GM23248 (cell line): ENCODE data around the gene SLC44A5. TPM values are rescaled to one million over a fixed set of nuclear protein-coding genes. Genes with fewer than 3 reads are reported as not detected.

ENCODE experiments used
- DNase-seq: peaks from one replicate; pipeline ENCODE4 v3.0.0-alpha.2; 2015
- H2AFZ ChIP-seq: fragments of 200-600 bp; sonication (generic); 2 replicates; pipeline ENCODE4 v1.6.1; 2016; ENCODE audit warnings: antibody characterized with exemption
- H3F3A ChIP-seq: fragments of 200-600 bp; sonication (generic); 2 replicates; pipeline ENCODE4 v1.6.1; 2016; ENCODE audit warnings: mild to moderate bottlenecking, antibody characterized with exemption, mixed run types; ENCODE audit not compliant: insufficient read depth
- H3K27ac ChIP-seq: fragments of 200-600 bp; sonication (generic); 2 replicates; pipeline ENCODE4 v1.5.1; 2016; ENCODE audit warnings: mild to moderate bottlenecking
- H3K27me3 ChIP-seq: fragments of 200-600 bp; sonication (generic); replicated peaks from 2 replicates; pipeline ENCODE4 v1.6.1; 2016; ENCODE audit warnings: mild to moderate bottlenecking; ENCODE audit not compliant: insufficient read depth
- H3K36me3 ChIP-seq: fragments of 200-600 bp; sonication (generic); 2 replicates; pipeline ENCODE4 v1.6.1; 2016; ENCODE audit warnings: low read depth, mild to moderate bottlenecking
- H3K4me1 ChIP-seq: fragments of 200-600 bp; sonication (generic); 2 replicates; pipeline ENCODE4 v1.6.1; 2016; ENCODE audit warnings: mild to moderate bottlenecking; ENCODE audit not compliant: insufficient read depth
- H3K4me2 ChIP-seq: fragments of 200-600 bp; sonication (generic); one replicate; pipeline ENCODE4 v1.6.1; 2016; ENCODE audit warnings: mild to moderate bottlenecking; ENCODE audit not compliant: unreplicated experiment
- H3K4me3 ChIP-seq: fragments of 200-600 bp; sonication (generic); 2 replicates; pipeline ENCODE4 v1.5.1; 2016; ENCODE audit warnings: mild to moderate bottlenecking
- H3K79me2 ChIP-seq: fragments of 200-600 bp; sonication (generic); 2 replicates; pipeline ENCODE4 v1.6.1; 2016; ENCODE audit warnings: mild to moderate bottlenecking; ENCODE audit not compliant: insufficient read depth
- H3K9ac ChIP-seq: fragments of 200-600 bp; sonication (generic); 2 replicates; pipeline ENCODE4 v1.6.1; 2016; ENCODE audit warnings: mild to moderate bottlenecking
- H3K9me2 ChIP-seq: fragments of 200-600 bp; sonication (generic); 2 replicates; pipeline ENCODE4 v1.6.1; 2016; ENCODE audit warnings: mixed run types, mild to moderate bottlenecking, moderate library complexity; ENCODE audit not compliant: insufficient read depth
- H3K9me3 ChIP-seq: fragments of 200-600 bp; sonication (generic); one replicate; pipeline ENCODE4 v1.6.1; 2017; ENCODE audit warnings: low read depth
- H4K20me1 ChIP-seq: fragments of 200-600 bp; sonication (generic); 2 replicates; pipeline ENCODE4 v1.6.0; 2016; ENCODE audit not compliant: insufficient read depth
- EZH2 ChIP-seq: fragments of 200-600 bp; sonication (generic); IDR thresholded peaks from 2 replicates; pipeline ENCODE4 v1.6.1; 2018; ENCODE audit warnings: antibody characterized with exemption, mild to moderate bottlenecking; ENCODE audit not compliant: insufficient read depth, poor library complexity, severe bottlenecking
- EZH2phosphoT487 ChIP-seq: fragments of 200-600 bp; sonication (generic); IDR thresholded peaks from 2 replicates; pipeline ENCODE4 v1.6.1; 2018; ENCODE audit warnings: antibody characterized with exemption, moderate library complexity, mild to moderate bottlenecking, low read depth; ENCODE audit not compliant: insufficient read depth
- WGBS, 2 experiments: methylation state at CpG; one replicate each; pipeline ENCODE4 v1.1.6; 2015 to 2017; ENCODE audit warnings: low lambda C conversion rate in 2 of 2, low coverage in 1 of 2; ENCODE audit errors: missing lambda C conversion rate in 2 of 2; 5-methylcytosine and 5-hydroxymethylcytosine counted together
- in situ Hi-C: fragments of 300-500 bp; cut with MboI; formaldehyde crosslinking; loops from 2 replicates; pipeline ENCODE4 v1.15.0; 2020
- polyA plus RNA-seq: library from polyadenylated mRNA; unstranded; fragments of >200 nt; fragmentation: Nextera tagmentation; extraction: Ambion mirVana; gene quantifications from 2 replicates; pipeline ENCODE4 v1.2.1, GENCODE V29; 2016
- total RNA-seq: library from RNA; depleted of rRNA; stranded (reverse); fragments of >200 nt; shearing (Covaris generic); gene quantifications from 2 replicates; pipeline ENCODE4 v1.2.3, GENCODE V29; 2014

Gene SLC44A5
- total and polyA plus RNA-seq, 2 experiments from 2014 or later = not detected

- no peak for TF ChIP-seq EZH2phosphoT487
- TF ChIP-seq EZH2 = no peak
- Histone ChIP-seq H3K4me2 (no peak overlapping the region), H3K9ac (no peak overlapping the region), H3K4me3 (no peak overlapping the region), H3K4me1 (no peaks in the 10 kb centered on the region), H3K27me3 (no peaks in the 10 kb centered on the region; the same call in 1 of the 2 replicates), H2AFZ (no peak overlapping the region), H4K20me1 (no peaks in the 10 kb centered on the region), H3F3A (no peaks in the 10 kb centered on the region), H3K79me2 (no peaks in the 10 kb centered on the region), H3K36me3 (no peaks in the 10 kb centered on the region), H3K9me3 (no peaks in the 10 kb centered on the region), H3K9me2 (no peaks in the 10 kb centered on the region), H3K27ac (no peak overlapping the region)
- in situ Hi-C loops = no loop called here
- DNase-seq = no peak
These were observed 373.6 kb downstream of the SLC44A5 start for GRCh38 chr1:75237316-75237715.

DNA sequence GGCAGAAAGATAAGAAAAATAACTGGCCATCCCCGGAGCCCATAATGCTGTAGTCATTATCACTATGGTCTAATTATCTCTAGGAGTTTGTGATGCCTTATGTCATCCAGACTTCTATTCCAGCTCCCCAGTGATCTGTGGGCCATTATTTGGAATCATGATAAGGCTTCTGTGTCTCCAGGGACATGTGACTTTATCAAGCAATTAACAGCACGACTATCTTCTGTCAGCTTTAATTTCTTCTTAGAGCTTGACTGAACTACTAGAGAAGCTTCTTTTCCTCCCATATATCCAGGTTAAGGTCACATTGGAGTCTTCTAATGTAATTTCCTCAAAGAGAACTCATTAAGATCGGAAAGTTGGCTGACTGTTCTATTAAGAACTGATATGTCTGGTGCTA, 376.4 kb downstream of the SLC44A5 start:
- no peak for DNase-seq
- H2AFZ ChIP-seq = no peak overlapping the region
- H3K9me3 ChIP-seq = no peaks in the 10 kb centered on the region
- H3K9ac ChIP-seq = no peak overlapping the region
- H3F3A ChIP-seq = no peaks in the 10 kb centered on the region
- in situ Hi-C loops = no loop called here
- H3K79me2 ChIP-seq = no peaks in the 10 kb centered on the region
- H3K4me1 ChIP-seq = no peaks in the 10 kb centered on the region
- no peaks in the 10 kb centered on the region for H3K36me3 ChIP-seq
- no peaks in the 10 kb centered on the region; the same call in 1 of the 2 replicates for H3K27me3 ChIP-seq
- TF ChIP-seq EZH2 (no peak), EZH2phosphoT487 (no peak)
- no peak overlapping the region for H3K4me2 ChIP-seq
- H3K27ac ChIP-seq = no peak overlapping the region
- no peak overlapping the region for H3K4me3 ChIP-seq
- H4K20me1 ChIP-seq = no peaks in the 10 kb centered on the region
- no peaks in the 10 kb centered on the region for H3K9me2 ChIP-seq
- 27 to 38% methylated on average over 3 of the region's 3 CpGs for WGBS, 2 experiments

- Histone ChIP-seq H3K27ac (no peak overlapping the region), H3K9me3 (no peaks in the 10 kb centered on the region), H3K27me3 (no peaks in the 10 kb centered on the region; the same call in 1 of the 2 replicates), H3K79me2 (no peaks in the 10 kb centered on the region), H3K4me2 (no peak overlapping the region), H3K9me2 (no peaks in the 10 kb centered on the region), H3K4me3 (no peak overlapping the region), H4K20me1 (no peaks in the 10 kb centered on the region), H3K36me3 (no peaks in the 10 kb centered on the region), H2AFZ (no peak overlapping the region), H3K9ac (no peak overlapping the region), H3F3A (no peaks in the 10 kb centered on the region), H3K4me1 (no peaks in the 10 kb centered on the region)
- DNase-seq = peak; percentile 42
- in situ Hi-C loops = no loop called here
- WGBS, 2 experiments = 10 to 12% methylated on average over 11 of the region's 11 CpGs
- TF ChIP-seq EZH2 (no peak), EZH2phosphoT487 (no peak)
These were observed 377.5 kb downstream of the SLC44A5 start for GRCh38 chr1:75233302-75233929.

DNA sequence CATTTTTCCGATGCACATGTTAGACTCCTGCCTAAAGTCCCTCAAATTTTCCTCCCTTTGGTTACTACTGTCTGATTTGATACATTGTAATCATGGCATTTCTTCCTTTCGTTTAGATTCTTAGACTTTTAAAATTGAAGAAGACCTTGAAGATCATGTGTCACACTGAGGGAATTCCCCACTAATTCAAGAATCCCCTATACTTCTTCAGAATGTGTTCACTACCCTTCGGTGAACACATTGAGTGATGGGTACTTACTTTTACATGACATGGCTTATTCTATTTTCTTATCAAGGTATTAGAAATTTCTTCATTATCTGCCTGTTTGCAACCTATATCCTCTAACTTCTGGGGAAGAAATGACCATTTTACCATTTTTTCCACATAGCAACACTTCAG, 390.8 kb downstream of the SLC44A5 start:
- no peak overlapping the region for H3K4me3 ChIP-seq
- in situ Hi-C loops = no loop called here
- WGBS, 2 experiments = 9 to 14% methylated on average over 3 of the region's 3 CpGs

DNA sequence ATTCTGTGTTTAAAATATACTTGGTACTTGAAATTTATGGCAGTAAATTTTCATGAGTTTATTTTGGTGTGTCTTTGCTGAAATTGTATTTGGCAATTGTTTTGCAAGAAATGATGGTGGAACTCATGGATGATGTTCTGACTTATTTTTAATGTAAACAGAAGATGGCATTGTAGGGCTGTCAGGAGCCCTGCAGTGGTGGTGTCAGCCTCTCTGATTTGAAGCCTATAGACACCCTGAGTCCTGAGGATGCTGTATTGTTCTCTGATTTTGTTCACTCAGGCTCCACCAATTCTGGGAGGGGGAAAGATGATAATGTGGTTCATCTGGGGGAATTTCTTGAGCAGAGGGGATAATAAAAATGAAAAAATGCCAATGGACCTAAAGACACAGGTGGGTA, 396.9 kb downstream of the SLC44A5 start:
- Histone ChIP-seq H3F3A (no peaks in the 10 kb centered on the region), H3K27me3 (no peaks in the 10 kb centered on the region), H2AFZ (no peak overlapping the region), H3K79me2 (no peaks in the 10 kb centered on the region), H3K4me3 (no peak overlapping the region), H3K9me3 (no peaks in the 10 kb centered on the region), H3K9me2 (no peaks in the 10 kb centered on the region), H3K9ac (no peak overlapping the region), H3K27ac (no peak overlapping the region), H4K20me1 (no peaks in the 10 kb centered on the region), H3K36me3 (no peaks in the 10 kb centered on the region), H3K4me1 (no peaks in the 10 kb centered on the region), H3K4me2 (no peak overlapping the region)
- no peak for DNase-seq
- TF ChIP-seq EZH2phosphoT487 (no peak), EZH2 (no peak)
- in situ Hi-C loops = no loop called here

More for the DNA sequence above, 390.8 kb downstream of the SLC44A5 start:
- Histone ChIP-seq H3K27ac (no peak overlapping the region), H3K36me3 (no peaks in the 10 kb centered on the region), H3K9me3 (no peaks in the 10 kb centered on the region), H3K79me2 (no peaks in the 10 kb centered on the region), H3K9me2 (no peaks in the 10 kb centered on the region), H3K9ac (no peak overlapping the region), H3K4me2 (no peak overlapping the region), H3K4me1 (no peaks in the 10 kb centered on the region), H3F3A (no peaks in the 10 kb centered on the region), H3K27me3 (no peaks in the 10 kb centered on the region), H2AFZ (no peak overlapping the region), H4K20me1 (no peaks in the 10 kb centered on the region)
- DNase-seq = no peak
- TF ChIP-seq EZH2phosphoT487 (no peak), EZH2 (no peak)
